ENCODE results near the gene YIF1A.

DNA sequence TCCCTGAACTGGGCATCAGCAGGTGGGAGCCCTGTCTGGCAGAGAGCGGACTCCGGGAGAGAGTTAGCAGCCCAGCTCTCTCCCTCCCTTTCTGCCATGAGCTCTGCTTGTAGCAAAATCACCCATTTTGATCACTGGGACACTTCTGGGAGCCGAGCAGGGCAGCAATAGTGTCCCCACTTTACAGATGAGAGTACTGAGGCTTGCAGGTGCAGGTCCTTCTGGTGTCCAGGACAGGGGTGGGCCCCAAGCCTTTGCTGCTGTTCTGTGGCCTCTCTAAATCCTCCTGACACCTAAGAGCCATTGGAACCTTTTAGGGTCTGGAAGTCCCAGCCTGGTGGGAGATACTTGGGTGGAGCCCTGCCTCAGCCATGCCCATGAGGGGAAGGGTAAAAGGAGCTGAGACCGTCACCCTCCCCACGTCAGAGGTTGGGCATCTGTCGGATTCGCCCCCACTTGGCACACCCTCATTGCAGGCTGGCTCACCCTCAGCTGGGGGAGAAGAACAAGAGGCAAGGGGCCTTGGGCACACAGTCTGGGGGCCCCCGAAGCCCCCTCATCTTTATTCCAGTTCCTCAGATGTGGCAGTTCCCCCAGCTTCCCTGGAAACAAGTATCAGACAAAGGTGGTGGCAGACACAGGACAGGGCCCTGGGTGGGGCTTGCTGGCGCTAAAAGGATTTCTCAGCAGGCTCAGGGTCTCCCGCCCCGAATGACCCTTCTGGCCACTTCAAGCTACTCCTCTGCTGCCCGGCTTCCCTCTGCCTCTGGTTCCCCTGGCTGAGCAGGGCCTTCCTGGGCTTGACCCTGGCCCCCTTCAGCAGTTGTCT lies 42.8 kb upstream of the YIF1A start:
- TF ChIP-seq CTCF (IDR thresholded peaks at IDR 0.05 in 8 of 11, conservative IDR thresholded peaks at IDR 0.05 in 3 of 11) (no peak), POLR2A (IDR thresholded peaks at IDR 0.05) (no peak)
